ENCODE data around the gene FHL3.

The FHL3 gene

DNA sequence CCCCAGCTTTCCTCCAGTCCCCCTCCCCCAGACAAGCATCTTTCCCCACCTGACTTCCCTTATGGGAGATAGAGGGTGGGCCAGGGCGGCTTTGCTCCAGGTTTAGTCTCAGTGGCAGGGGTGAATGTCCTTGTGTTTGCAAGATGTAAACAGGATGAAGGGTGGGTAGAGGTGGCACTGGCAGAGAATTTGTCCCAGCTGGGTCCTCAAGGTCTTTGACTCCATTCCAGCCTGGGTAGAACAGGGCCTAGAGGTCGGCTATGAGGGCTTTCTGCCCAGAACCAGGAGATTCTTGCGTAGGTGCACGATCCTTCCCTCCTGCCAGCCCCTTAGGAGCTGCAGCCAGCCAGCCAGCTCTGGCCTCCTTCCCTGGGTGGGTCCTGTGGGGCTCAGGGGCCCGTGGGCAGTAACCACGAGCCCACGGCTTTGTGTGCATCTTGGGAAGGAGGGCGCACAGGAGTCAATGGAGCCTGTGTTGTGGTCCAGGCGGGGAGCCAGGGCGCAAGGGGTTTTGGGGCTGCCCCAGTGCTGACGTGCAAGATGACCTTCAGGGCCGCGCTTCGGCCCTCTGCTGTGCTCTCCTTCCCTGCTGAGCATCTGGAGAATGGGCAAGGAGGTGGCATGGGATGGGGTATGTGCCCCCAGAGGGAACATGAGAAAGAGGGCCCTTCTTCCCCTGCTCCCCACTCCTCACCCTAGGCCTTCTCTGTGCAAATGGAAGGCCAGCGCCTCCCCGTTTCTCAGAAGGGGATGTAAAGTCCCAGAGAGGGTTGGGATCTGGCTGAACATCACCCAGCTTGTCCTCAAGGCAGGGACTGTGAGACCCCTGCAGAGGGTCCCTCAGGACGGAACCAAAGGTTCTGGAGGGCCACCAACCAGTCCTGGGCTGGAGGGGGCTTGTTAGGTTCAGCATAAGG, 25.5 kb upstream of the FHL3 start:
- H3K4me3 ChIP-seq (ENCODE audit: low read depth, low read length) = no peak overlapping the region
- TF ChIP-seq, protein P1, sequence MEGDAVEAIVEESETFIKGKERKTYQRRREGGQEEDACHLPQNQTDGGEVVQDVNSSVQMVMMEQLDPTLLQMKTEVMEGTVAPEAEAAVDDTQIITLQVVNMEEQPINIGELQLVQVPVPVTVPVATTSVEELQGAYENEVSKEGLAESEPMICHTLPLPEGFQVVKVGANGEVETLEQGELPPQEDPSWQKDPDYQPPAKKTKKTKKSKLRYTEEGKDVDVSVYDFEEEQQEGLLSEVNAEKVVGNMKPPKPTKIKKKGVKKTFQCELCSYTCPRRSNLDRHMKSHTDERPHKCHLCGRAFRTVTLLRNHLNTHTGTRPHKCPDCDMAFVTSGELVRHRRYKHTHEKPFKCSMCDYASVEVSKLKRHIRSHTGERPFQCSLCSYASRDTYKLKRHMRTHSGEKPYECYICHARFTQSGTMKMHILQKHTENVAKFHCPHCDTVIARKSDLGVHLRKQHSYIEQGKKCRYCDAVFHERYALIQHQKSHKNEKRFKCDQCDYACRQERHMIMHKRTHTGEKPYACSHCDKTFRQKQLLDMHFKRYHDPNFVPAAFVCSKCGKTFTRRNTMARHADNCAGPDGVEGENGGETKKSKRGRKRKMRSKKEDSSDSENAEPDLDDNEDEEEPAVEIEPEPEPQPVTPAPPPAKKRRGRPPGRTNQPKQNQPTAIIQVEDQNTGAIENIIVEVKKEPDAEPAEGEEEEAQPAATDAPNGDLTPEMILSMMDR (IDR thresholded peaks at IDR 0.05; ENCODE audit: borderline replicate concordance, insufficient read depth, low read depth, low read length) = no peak

DNA sequence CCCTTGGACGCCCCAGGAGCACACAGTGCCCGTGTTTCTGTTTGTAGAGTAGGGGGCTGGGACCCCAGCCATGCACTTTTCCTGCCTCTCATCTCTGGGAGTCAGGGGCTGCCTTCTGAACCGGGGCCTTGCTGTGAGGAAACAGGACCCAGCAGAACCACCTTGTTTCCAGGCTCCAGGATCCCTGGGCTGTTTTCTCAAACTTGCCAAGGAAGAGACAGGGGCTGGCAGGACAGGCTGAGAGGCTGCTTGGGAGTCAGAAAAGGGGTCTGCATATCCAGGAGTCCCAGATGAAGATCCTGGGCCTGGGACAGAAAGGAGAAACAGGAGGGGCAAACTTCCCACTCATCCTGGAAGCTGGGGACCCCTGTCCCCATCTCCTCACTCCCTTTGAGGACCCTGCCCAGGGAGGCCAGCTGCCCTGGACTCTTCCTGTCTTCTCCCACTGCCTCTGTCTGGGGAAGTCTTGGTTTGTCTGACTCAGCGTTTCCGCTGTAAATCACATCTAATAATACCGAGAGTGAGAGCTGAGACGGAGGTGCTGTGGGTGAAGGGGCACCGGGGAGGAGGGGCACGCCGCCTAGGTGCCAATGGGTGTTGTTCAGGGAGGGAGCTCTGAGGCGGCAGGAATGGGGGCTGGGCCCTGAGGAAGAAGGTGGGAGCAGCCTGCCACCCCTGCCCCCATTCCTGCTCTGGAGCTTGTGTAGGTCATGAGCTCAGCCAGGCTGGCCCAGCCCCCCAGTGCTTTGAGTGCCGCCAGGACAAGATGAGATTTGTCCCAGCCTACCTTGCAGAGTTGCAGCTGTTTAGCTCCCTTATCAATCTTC, 24.6 kb upstream of the FHL3 start:
- TF ChIP-seq, protein P1 (IDR thresholded peaks at IDR 0.05; ENCODE audit: borderline replicate concordance, insufficient read depth, low read depth, low read length) = no peak
- H3K4me3 ChIP-seq (ENCODE audit: low read depth, low read length) = no peak overlapping the region

DNA sequence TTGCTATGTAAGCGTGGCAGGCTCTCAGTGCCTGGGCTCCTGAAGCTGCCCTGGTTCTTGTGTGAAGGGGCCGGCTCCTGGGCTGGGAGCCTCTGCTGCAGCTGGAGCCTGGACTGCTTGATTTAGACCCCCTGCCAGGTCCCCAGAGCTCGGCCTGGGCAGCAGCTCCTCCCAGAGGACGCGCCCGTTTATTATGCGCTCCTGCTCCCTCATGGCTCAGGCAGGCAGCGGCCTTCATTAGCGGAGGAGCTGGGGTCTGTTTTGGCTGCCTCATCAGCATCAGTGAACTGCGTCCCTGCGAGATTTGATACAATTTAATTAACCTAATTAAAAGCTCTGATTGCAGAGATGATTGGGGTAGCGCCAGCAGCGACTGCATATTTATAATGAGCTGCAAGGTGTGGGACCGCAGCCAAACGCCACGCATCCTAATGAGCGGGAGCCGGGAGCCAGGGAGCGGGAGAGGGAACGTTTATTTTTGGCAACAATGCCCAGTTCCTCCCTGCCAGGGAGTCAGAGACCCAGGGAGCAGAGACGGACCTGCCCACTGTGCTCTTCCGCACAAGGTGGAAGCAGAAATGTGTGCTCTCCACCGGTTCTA, 23.9 kb upstream of the FHL3 start:
- TF ChIP-seq, protein P1 (IDR thresholded peaks at IDR 0.05; ENCODE audit: borderline replicate concordance, insufficient read depth, low read depth, low read length) = no peak
- no peak overlapping the region for H3K4me3 ChIP-seq (ENCODE audit: low read depth, low read length)

GRCh38 chr1:38028671-38029070, 23.4 kb upstream of the FHL3 start:
- TF ChIP-seq, protein P1 (IDR thresholded peaks at IDR 0.05; ENCODE audit: borderline replicate concordance, insufficient read depth, low read depth, low read length) = no peak

DNA sequence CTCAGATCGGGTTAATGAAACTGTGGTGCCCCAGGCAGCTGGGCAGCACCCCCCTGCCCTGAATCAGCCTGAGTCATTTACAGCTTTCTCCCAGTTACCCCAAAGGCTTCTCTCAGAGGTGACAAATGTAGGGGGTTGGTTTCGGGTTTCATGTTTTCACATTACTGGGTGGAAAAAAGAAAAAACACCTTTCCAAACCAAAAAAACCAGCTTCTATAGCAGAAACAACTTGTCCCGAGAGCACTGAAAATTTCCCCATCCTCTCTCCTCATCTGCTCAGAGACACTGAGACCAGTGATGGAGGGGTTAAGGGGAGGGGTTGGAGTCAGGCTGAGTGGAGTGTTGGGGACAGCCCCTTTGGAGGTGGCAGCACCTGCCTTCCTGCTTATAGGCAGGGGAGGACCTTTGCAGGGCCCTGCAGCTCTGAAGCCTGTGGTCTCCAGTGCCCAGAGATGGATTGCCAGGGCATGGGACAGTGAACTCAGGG, 22.8 kb upstream of the FHL3 start:
- no peak overlapping the region for H3K4me3 ChIP-seq (ENCODE audit: low read depth, low read length)
- TF ChIP-seq, protein P1 (IDR thresholded peaks at IDR 0.05; ENCODE audit: borderline replicate concordance, insufficient read depth, low read depth, low read length) = no peak

More at GRCh38 chr1:38028671-38029070, 23.4 kb upstream of the FHL3 start:
- H3K4me3 ChIP-seq (ENCODE audit: low read depth, low read length) = no peak overlapping the region

- H3K4me3 ChIP-seq (ENCODE audit: low read depth, low read length) = no peak overlapping the region
- TF ChIP-seq, protein P1 (IDR thresholded peaks at IDR 0.05; ENCODE audit: borderline replicate concordance, insufficient read depth, low read depth, low read length) = no peak
Measured at GRCh38 chr1:38027201-38028104, 22.1 kb upstream of the FHL3 start.
